Astrocyte (in vitro differentiated cells and primary cell): Measurements from ENCODE around the gene CECR2.

Experiments
- CTCF ChIP-seq: IDR thresholded peaks from 2 replicates; pipeline ENCODE4 v1.5.1; 2011; ENCODE audit warnings: low read depth, mild to moderate bottlenecking, inconsistent platforms, low read length, moderate library complexity; ENCODE audit not compliant: insufficient read depth
- EZH2 ChIP-seq: IDR thresholded peaks from 2 replicates; pipeline ENCODE4 v1.6.1; 2012; ENCODE audit warnings: mild to moderate bottlenecking, low read length, inconsistent platforms; ENCODE audit not compliant: insufficient read depth

- TF ChIP-seq CTCF (no peak), EZH2 (no peak)
Measured at GRCh38 chr22:17348464-17349103, 20.7 kb upstream of the CECR2 start.
